Mesodermal cell (in vitro differentiated cells): ENCODE measurements around the gene MFSD12.

Source experiments
- H3K27ac ChIP-seq: 2 replicates; pipeline ENCODE4 v1.7.0; 2013; ENCODE audit warnings: mild to moderate bottlenecking, low read depth, low read length, moderate library complexity; ENCODE audit not compliant: severe bottlenecking
- H3K36me3 ChIP-seq: 2 replicates; pipeline ENCODE4 v1.7.1; 2013; ENCODE audit warnings: mild to moderate bottlenecking, low read length, moderate library complexity; ENCODE audit not compliant: control insufficient read depth, insufficient read depth
- H3K4me1 ChIP-seq: one replicate; pipeline ENCODE4 v1.7.1; 2013; ENCODE audit warnings: mild to moderate bottlenecking, low read length; ENCODE audit not compliant: insufficient read depth, control insufficient read depth, poor library complexity, severe bottlenecking
- H3K4me3 ChIP-seq: 2 replicates; pipeline ENCODE4 v1.7.0; 2013; ENCODE audit warnings: low read length, control low read depth, mild to moderate bottlenecking; ENCODE audit not compliant: insufficient read depth, poor library complexity, severe bottlenecking; ENCODE audit errors: extremely low read depth
- H3K9me3 ChIP-seq: 2 replicates; pipeline ENCODE4 v1.7.1; 2013; ENCODE audit warnings: mild to moderate bottlenecking, low read length, moderate library complexity; ENCODE audit not compliant: control insufficient read depth
- WGBS, 2 experiments: methylation state at CpG; one replicate each; pipeline ENCODE4 v1.1.5; 2013; ENCODE audit warnings: missing lambda C conversion rate in 2 of 2; ENCODE audit not compliant: insufficient coverage in 2 of 2; 5-methylcytosine and 5-hydroxymethylcytosine counted together

Gene MFSD12

GRCh38 chr19:3527238-3527910 lies 30.0 kb downstream of the MFSD12 start:
- peaks cover 71% of the 10 kb centered on the region for H3K36me3 ChIP-seq
- WGBS, 2 experiments = 96% methylated on average over 18 to 20 of the region's 21 CpGs
- H3K4me3 ChIP-seq = no peak overlapping the region
- H3K4me1 ChIP-seq = no peaks in the 10 kb centered on the region
- no peaks in the 10 kb centered on the region for H3K9me3 ChIP-seq
- no peak overlapping the region for H3K27ac ChIP-seq

GRCh38 chr19:3526507-3527237 lies 30.7 kb downstream of the MFSD12 start:
- WGBS, 2 experiments = 97 to 98% methylated on average over 21 to 22 of the region's 28 CpGs
- Histone ChIP-seq H3K36me3 (peaks cover 74% of the 10 kb centered on the region), H3K9me3 (no peaks in the 10 kb centered on the region), H3K4me1 (no peaks in the 10 kb centered on the region), H3K27ac (no peak overlapping the region), H3K4me3 (no peak overlapping the region)

- WGBS, 2 experiments = 98 to 99% methylated on average over 14 to 19 of the region's 20 CpGs
- Histone ChIP-seq H3K36me3 (peaks cover 74% of the 10 kb centered on the region), H3K9me3 (no peaks in the 10 kb centered on the region), H3K4me3 (no peak overlapping the region), H3K4me1 (no peaks in the 10 kb centered on the region), H3K27ac (no peak overlapping the region)
These were observed 32.4 kb downstream of the MFSD12 start for GRCh38 chr19:3524904-3525451.

GRCh38 chr19:3524078-3524842 lies 33.1 kb downstream of the MFSD12 start:
- WGBS, 2 experiments = 97 to 98% methylated on average over 24 to 32 of the region's 33 CpGs

GRCh38 chr19:3523361-3524077 lies 33.9 kb downstream of the MFSD12 start:
- WGBS, 2 experiments = 95 to 97% methylated on average over 17 to 20 of the region's 21 CpGs
- Histone ChIP-seq H3K27ac (no peak overlapping the region), H3K4me3 (no peak overlapping the region), H3K4me1 (no peaks in the 10 kb centered on the region), H3K9me3 (no peaks in the 10 kb centered on the region), H3K36me3 (peaks cover 87% of the 10 kb centered on the region)

More at GRCh38 chr19:3524078-3524842, 33.1 kb downstream of the MFSD12 start:
- H3K4me3 ChIP-seq = no peak overlapping the region
- H3K36me3 ChIP-seq = peaks cover 81% of the 10 kb centered on the region
- H3K4me1 ChIP-seq = no peaks in the 10 kb centered on the region
- no peaks in the 10 kb centered on the region for H3K9me3 ChIP-seq
- H3K27ac ChIP-seq = no peak overlapping the region

- no peaks in the 10 kb centered on the region for H3K4me1 ChIP-seq
- no peaks in the 10 kb centered on the region for H3K9me3 ChIP-seq
- H3K27ac ChIP-seq = no peak overlapping the region
- 90 to 97% methylated on average over 25 to 37 of the region's 40 CpGs for WGBS, 2 experiments
- H3K4me3 ChIP-seq = no peak overlapping the region
- H3K36me3 ChIP-seq = peaks cover 84% of the 10 kb centered on the region
These were observed 34.7 kb downstream of the MFSD12 start for GRCh38 chr19:3522421-3523360.

- Histone ChIP-seq H3K4me1 (no peaks in the 10 kb centered on the region), H3K4me3 (no peak overlapping the region), H3K27ac (no peak overlapping the region), H3K9me3 (no peaks in the 10 kb centered on the region), H3K36me3 (peaks cover 74% of the 10 kb centered on the region)
- WGBS, 2 experiments = 91 to 98% methylated on average over 4 to 5 of the region's 7 CpGs
These were observed 36.3 kb downstream of the MFSD12 start for GRCh38 chr19:3521104-3521445.

- no peak overlapping the region for H3K27ac ChIP-seq
- H3K4me1 ChIP-seq = peaks cover 1% of the 10 kb centered on the region
- WGBS, 2 experiments = 95 to 96% methylated on average over 33 to 36 of the region's 37 CpGs
- H3K36me3 ChIP-seq = peaks cover 71% of the 10 kb centered on the region
- no peaks in the 10 kb centered on the region for H3K9me3 ChIP-seq
- no peak overlapping the region for H3K4me3 ChIP-seq
These were observed 37.0 kb downstream of the MFSD12 start for GRCh38 chr19:3520166-3521103.

- peaks cover 5% of the 10 kb centered on the region for H3K4me1 ChIP-seq
- peaks cover 63% of the 10 kb centered on the region for H3K36me3 ChIP-seq
- H3K4me3 ChIP-seq = no peak overlapping the region
- WGBS, 2 experiments = 94 to 98% methylated on average over 16 of the region's 18 CpGs
- no peaks in the 10 kb centered on the region for H3K9me3 ChIP-seq
- H3K27ac ChIP-seq = no peak overlapping the region
These were observed 38.3 kb downstream of the MFSD12 start for GRCh38 chr19:3519126-3519525.
